ENCODE results near the gene OLR1.

The OLR1 gene

GRCh38 chr12:10136637-10137205 lies 35.2 kb downstream of the OLR1 start:
- TF ChIP-seq CTCF (IDR thresholded peaks at IDR 0.05) = no peak

GRCh38 chr12:10135126-10135525 lies 36.8 kb downstream of the OLR1 start:
- TF ChIP-seq CTCF (IDR thresholded peaks at IDR 0.05) = no peak

- no peak for TF ChIP-seq CTCF (IDR thresholded peaks at IDR 0.05)
Observed at GRCh38 chr12:10132850-10133370, 39.0 kb downstream of the OLR1 start.

- TF ChIP-seq CTCF (IDR thresholded peaks at IDR 0.05) = no peak
Observed at GRCh38 chr12:10131111-10131690, 40.7 kb downstream of the OLR1 start.

GRCh38 chr12:10130042-10130441 lies 41.9 kb downstream of the OLR1 start, which contains the start of gene CLEC7A:
CLEC7A (minus strand) TSS chr12:10130199; CDS start chr12:10130082, 117 bp downstream.
- no peak for TF ChIP-seq CTCF (IDR thresholded peaks at IDR 0.05)

GRCh38 chr12:10128687-10129086 lies 43.2 kb downstream of the OLR1 start:
- no peak for TF ChIP-seq CTCF (IDR thresholded peaks at IDR 0.05)

- no peak for TF ChIP-seq CTCF (IDR thresholded peaks at IDR 0.05)
Observed at GRCh38 chr12:10126413-10126812, 45.5 kb downstream of the OLR1 start.
